K562 treated with DMSO at 1 percent for 24 hours (cell line): ENCODE results near the gene ANXA2R. TPM values are rescaled to one million over a fixed set of nuclear protein-coding genes. Genes with fewer than 3 reads are reported as not detected.

Experiments used
- total RNA-seq: library from RNA; unstranded; fragments of 300-600 nt; gene quantifications from 2 replicates; pipeline ENCODE4 v1.2.3, GENCODE V29; 2022; ENCODE audit warnings: low read depth; ENCODE audit not compliant: insufficient read depth

Gene ANXA2R, protein sequence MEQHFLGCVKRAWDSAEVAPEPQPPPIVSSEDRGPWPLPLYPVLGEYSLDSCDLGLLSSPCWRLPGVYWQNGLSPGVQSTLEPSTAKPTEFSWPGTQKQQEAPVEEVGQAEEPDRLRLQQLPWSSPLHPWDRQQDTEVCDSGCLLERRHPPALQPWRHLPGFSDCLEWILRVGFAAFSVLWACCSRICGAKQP
- total RNA-seq: 6.4 and 9.8 TPM in 2 replicates

DNA sequence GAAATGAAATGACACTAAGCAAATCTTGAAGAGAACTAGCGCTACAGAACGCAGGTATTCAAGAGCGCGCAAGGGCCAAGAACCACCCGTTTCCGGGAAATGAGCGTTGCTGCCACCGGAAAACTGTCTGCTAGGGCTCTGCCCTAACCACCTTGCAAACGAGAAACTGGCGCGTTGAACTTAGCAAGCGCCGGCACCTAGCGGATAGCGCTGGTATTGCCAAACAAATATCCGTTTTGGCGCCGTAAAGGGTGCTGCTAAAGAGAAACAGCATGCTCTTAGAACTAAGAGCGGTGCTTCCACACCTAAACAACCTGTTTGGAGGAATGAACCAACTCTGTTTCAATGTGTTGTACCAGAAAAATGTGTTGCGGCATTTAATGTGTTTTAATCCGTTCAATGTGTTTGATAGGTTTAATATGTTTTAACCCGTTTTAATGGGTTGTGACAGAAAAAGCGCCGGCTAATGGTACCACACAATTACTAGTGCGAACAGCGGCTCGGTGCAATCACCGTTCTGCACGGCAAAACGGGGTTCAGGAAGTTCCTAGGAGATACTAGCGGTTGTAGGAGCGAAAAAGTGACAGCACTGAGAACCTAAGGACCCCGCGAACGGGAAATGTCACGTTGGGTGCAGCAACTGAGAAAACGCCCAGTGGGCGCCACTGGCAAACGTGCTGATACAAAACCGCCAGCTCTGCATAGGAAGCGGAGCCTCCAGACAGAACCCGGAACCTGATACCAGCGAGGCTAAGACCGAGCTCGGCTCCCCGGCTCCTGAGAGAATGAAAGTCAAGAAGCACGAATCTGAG, at the start of gene ANXA2R:
ANXA2R (minus strand) TSS at position 33 of the 812 bp plus-strand sequence. CDS start 273 bp downstream, outside the sequence.

Other genes with a start within 250 kb of the ANXA2R start
- 13.5 and 16.1 TPM in 2 replicates for gene SELENOP, start 228.4 kb downstream of the ANXA2R start, total RNA-seq
- gene ZNF131, start 80.6 kb upstream of the ANXA2R start, total RNA-seq: 22.1 and 25.4 TPM in 2 replicates
- 0.30 TPM in 1 of 2 replicates, not detected in the other for gene NIM1K, start 151.9 kb upstream of the ANXA2R start, total RNA-seq